GM12872 (cell line): ENCODE data around the gene PMS1.

ENCODE experiments used
- CTCF ChIP-seq: IDR thresholded peaks from 3 replicates; pipeline ENCODE4 v1.5.1; 2011; ENCODE audit warnings: low read depth, mild to moderate bottlenecking, low read length, moderate library complexity; ENCODE audit not compliant: insufficient read depth

The PMS1 gene

DNA sequence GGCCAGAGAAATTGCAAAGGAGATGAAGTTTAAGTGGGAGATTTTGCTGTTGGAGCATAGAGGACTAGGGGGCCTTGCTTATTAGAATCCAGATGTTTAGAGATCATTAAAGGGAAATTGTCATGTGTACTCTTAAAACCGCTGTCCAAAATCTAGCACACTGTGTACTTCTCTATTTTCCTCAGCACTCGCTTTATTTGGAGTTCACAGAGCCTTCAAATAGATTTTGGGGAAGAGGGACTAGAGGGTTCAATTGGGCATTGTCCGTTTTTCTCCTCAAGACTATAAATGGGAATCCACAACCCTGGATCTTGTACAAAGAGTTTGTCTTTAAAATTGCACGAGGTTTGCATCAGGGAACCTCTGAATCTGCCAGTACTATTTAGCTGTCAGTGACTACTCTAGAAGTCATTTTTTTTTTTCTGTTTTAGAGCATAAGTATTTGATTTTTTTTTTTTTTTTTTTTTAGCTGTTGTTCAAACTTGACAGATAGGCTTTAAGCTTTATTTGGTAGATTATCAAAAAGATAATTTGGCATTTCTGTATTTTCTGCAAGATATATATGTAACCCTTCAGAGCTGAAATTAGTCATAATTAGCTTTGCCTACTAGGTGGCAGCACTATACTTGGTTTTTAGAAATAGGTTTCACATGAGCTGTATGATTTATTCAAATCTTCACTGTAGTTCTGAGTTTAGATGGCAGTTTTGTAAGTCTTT, 14.2 kb downstream of the PMS1 start:
- peak; percentile 26; the same call in 1 of the 3 replicates for TF ChIP-seq CTCF

DNA sequence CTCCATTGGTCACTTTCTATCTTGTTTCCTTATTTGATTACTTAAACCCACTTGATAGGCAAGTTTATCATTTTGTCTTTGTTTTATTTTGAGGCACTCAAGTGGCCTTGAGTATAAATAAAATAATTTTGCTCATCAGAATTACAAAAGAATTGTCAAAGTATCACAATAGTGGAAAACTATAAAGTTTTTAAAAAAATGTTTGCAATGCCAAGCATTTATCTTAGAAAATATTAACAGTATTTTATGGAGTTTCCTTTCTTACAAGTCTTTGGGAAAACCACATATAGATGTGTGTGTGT, 14.7 kb downstream of the PMS1 start:
- no peak for TF ChIP-seq CTCF

DNA sequence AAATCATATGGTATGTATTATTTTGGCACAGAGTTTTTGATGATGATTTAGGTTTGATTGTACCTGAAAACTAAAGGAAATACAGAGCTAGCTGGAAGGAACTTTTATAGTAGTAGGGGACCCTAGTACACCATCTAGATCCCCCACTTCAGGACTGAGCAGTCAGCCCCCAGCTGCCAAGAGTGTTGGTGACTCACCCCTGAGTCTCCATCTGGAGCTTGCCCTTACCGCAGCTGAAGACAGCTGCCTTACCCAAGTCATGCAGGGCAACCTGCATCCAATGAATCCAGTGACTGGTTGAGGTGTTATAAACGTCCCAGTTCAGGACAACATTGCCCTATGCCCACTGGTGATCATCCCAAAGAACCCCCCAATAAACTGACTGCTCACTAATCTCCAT, 15.3 kb downstream of the PMS1 start:
- no peak for TF ChIP-seq CTCF

GRCh38 chr2:189802396-189802912, 18.2 kb downstream of the PMS1 start:
- no peak for TF ChIP-seq CTCF

DNA sequence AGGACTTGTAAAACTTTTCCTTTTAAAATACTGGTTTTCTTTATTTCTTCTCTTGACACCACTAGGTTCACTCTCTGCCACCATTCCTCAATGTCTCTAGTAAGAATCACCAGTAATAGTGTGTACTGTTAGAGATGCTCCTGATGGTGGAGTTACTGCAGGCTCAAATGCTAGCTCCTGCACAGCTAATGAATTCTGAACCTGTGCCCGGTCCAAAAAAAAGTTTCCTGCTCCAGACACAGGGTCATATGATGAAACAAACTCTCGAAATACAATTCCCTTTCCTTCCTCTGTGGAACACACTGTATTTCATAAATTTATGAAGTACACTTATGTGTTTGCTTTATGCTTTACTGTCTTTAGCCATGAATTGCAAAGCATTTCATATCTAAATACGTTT, 19.2 kb downstream of the PMS1 start:
- TF ChIP-seq CTCF, result no peak

GRCh38 chr2:189818249-189819038, 34.2 kb downstream of the PMS1 start:
- no peak for TF ChIP-seq CTCF

- TF ChIP-seq CTCF, result no peak
These were observed 35.1 kb downstream of the PMS1 start for GRCh38 chr2:189819297-189819704.
